MM.1S (cell line): ENCODE results near the gene TBC1D14.

Experiments
- DNase-seq: peaks from one replicate; pipeline ENCODE4 v3.0.0-alpha.2; 2015
- H2AFZ ChIP-seq: fragments of 300-600 bp; sonication (generic); 2 replicates; pipeline ENCODE4 v1.6.0; 2016; ENCODE audit warnings: antibody characterized with exemption, low read length
- H3F3A ChIP-seq: fragments of 300-600 bp; sonication (generic); 2 replicates; pipeline ENCODE4 v1.6.1; 2016; ENCODE audit warnings: mild to moderate bottlenecking, antibody characterized with exemption, low read length, moderate library complexity, mixed read lengths; ENCODE audit not compliant: insufficient read depth
- H3K27ac ChIP-seq: fragments of 300-600 bp; sonication (generic); 2 replicates; pipeline ENCODE4 v1.5.1; 2016; ENCODE audit warnings: mild to moderate bottlenecking, low read length
- H3K27me3 ChIP-seq: fragments of 300-600 bp; sonication (generic); replicated peaks from 2 replicates; pipeline ENCODE4 v1.6.0; 2016; ENCODE audit warnings: low read length; ENCODE audit not compliant: insufficient read depth
- H3K36me3 ChIP-seq: fragments of 300-600 bp; sonication (generic); replicated peaks from 2 replicates; pipeline ENCODE4 v1.6.1; 2016; ENCODE audit warnings: mild to moderate bottlenecking, low read length, mixed read lengths; ENCODE audit not compliant: insufficient read depth
- H3K4me1 ChIP-seq: fragments of 300-600 bp; sonication (generic); 2 replicates; pipeline ENCODE4 v1.6.1; 2016; ENCODE audit warnings: low read length, mixed read lengths
- H3K4me2 ChIP-seq: fragments of 300-600 bp; sonication (generic); 2 replicates; pipeline ENCODE4 v1.6.0; 2016; ENCODE audit warnings: low read depth, low read length
- H3K4me3 ChIP-seq: fragments of 300-600 bp; sonication (generic); 2 replicates; pipeline ENCODE4 v1.5.1; 2016; ENCODE audit warnings: low read length, mixed read lengths
- H3K79me2 ChIP-seq: fragments of 300-600 bp; sonication (generic); 2 replicates; pipeline ENCODE4 v1.6.1; 2016; ENCODE audit warnings: mixed run types, low read length, mixed read lengths
- H3K9ac ChIP-seq: fragments of 300-600 bp; sonication (generic); 2 replicates; pipeline ENCODE4 v1.6.1; 2016; ENCODE audit warnings: low read length, mixed read lengths
- H3K9me2 ChIP-seq: fragments of 300-600 bp; sonication (generic); replicated peaks from 2 replicates; pipeline ENCODE4 v1.6.1; 2016; ENCODE audit warnings: mild to moderate bottlenecking, low read length, mixed read lengths; ENCODE audit not compliant: insufficient read depth
- H3K9me3 ChIP-seq: fragments of 300-600 bp; sonication (generic); replicated peaks from 2 replicates; pipeline ENCODE4 v1.6.1; 2016; ENCODE audit warnings: mild to moderate bottlenecking, low read length, mixed read lengths; ENCODE audit not compliant: insufficient read depth
- H4K20me1 ChIP-seq: fragments of 300-600 bp; sonication (generic); 2 replicates; pipeline ENCODE4 v1.6.1; 2016; ENCODE audit warnings: mild to moderate bottlenecking, low read length, moderate library complexity, mixed read lengths; ENCODE audit not compliant: insufficient read depth
- EZH2 ChIP-seq: fragments of 300-600 bp; sonication (generic); optimal IDR thresholded peaks from 2 replicates; pipeline ENCODE3; 2017; ENCODE audit warnings: low read depth, mild to moderate bottlenecking, antibody characterized with exemption, low read length, mixed read lengths
- EZH2phosphoT487 ChIP-seq: fragments of 300-600 bp; sonication (generic); IDR thresholded peaks from 2 replicates; pipeline ENCODE4 v1.6.1; 2018; ENCODE audit warnings: antibody characterized with exemption, low read length
- TF ChIP-seq, protein P1 (sequence below): fragments of 300-600 bp; sonication (generic); IDR thresholded peaks from 2 replicates; pipeline ENCODE4 v1.5.1; 2016; ENCODE audit warnings: antibody characterized with exemption, low read length, mixed read lengths

Gene TBC1D14

GRCh38 chr4:7007142-7007907, 97.7 kb downstream of the TBC1D14 start:
- Histone ChIP-seq H3K27ac (peak overlapping the region; percentile 61; the same call in 1 of the 2 replicates), H3K9ac (0 out of 2 replicates have a peak overlapping the region, but pooled peaks have one; percentile 19), H3K27me3 (no peaks in the 10 kb centered on the region), H3K4me1 (peaks cover 14% of the 10 kb centered on the region), H3K4me3 (no peak overlapping the region), H4K20me1 (no peaks in the 10 kb centered on the region; the same call in 1 of the 2 replicates), H3K79me2 (peaks cover 67% of the 10 kb centered on the region), H3K9me3 (no peaks in the 10 kb centered on the region), H3K4me2 (peak overlapping the region; percentile 47), H3K36me3 (peaks cover 19% of the 10 kb centered on the region), H3K9me2 (no peaks in the 10 kb centered on the region), H3F3A (peaks cover 8% of the 10 kb centered on the region; the same call in 1 of the 2 replicates), H2AFZ (no peak overlapping the region)
- no peak for DNase-seq
- no peak for TF ChIP-seq EZH2
- TF ChIP-seq EZH2phosphoT487, result no peak

DNA sequence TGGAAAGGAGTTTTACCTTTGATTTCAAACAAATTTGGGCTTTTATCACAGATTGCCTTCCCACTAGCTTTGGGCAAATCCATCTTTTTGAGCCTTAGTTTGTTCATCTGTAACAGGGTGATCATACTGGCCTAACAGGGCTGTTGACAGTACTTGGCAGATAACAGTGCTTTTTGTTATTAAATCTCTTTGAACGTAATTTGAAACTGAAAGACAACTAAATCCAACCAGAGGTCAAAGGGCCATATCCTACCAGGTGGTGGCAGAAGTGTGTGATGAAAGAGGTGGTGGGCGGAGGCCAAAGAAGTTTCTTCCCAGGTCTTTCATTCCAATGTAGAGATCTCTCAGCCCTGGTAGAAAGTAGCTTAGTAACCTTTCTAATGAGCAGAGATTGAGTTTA, 98.3 kb downstream of the TBC1D14 start:
- Histone ChIP-seq H3K4me2 (peak overlapping the region; percentile 47), H3K9ac (0 out of 2 replicates have a peak overlapping the region, but pooled peaks have one; percentile 19), H4K20me1 (no peaks in the 10 kb centered on the region), H3K9me3 (no peaks in the 10 kb centered on the region), H2AFZ (no peak overlapping the region), H3K4me1 (peaks cover 14% of the 10 kb centered on the region), H3K36me3 (peaks cover 22% of the 10 kb centered on the region; the same call in 1 of the 2 replicates), H3K27me3 (no peaks in the 10 kb centered on the region), H3K27ac (peak overlapping the region; percentile 61; the same call in 1 of the 2 replicates), H3K9me2 (no peaks in the 10 kb centered on the region), H3K79me2 (peaks cover 62% of the 10 kb centered on the region), H3F3A (peaks cover 8% of the 10 kb centered on the region; the same call in 1 of the 2 replicates), H3K4me3 (no peak overlapping the region)
- no peak for TF ChIP-seq EZH2phosphoT487
- TF ChIP-seq EZH2, result no peak
- peak; percentile 55 for DNase-seq

DNA sequence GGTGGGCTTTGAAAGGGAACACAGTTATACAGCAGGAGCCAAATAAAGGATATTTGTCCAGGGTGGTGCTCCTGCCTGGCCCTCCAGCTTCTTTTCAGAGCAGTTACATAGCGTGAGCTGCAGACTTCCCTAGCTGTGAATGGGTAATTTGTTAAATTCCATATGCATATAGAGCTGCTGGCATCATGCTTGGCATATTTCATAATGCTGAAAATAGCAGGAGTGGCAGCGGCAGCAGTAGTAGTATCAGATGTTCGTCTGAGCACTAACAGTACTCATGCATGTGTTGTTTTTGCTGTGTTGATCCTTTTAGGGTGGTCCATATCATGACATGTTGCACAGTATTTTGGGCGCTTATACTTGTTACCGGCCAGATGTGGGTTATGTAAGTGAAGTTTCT, 99.9 kb downstream of the TBC1D14 start:
- no peak overlapping the region for H3K4me2 ChIP-seq
- no peak overlapping the region for H3K9ac ChIP-seq
- H3K79me2 ChIP-seq, result peaks cover 54% of the 10 kb centered on the region
- H3K4me3 ChIP-seq, result no peak overlapping the region
- H3K27me3 ChIP-seq, result no peaks in the 10 kb centered on the region
- peaks cover 8% of the 10 kb centered on the region; the same call in 1 of the 2 replicates for H3F3A ChIP-seq
- peaks cover 27% of the 10 kb centered on the region for H3K36me3 ChIP-seq
- no peaks in the 10 kb centered on the region for H3K9me2 ChIP-seq
- peaks cover 24% of the 10 kb centered on the region for H3K4me1 ChIP-seq
- no peak overlapping the region for H2AFZ ChIP-seq
- TF ChIP-seq EZH2, result no peak
- H3K27ac ChIP-seq, result no peak overlapping the region
- H4K20me1 ChIP-seq, result no peaks in the 10 kb centered on the region
- no peaks in the 10 kb centered on the region for H3K9me3 ChIP-seq
- no peak for DNase-seq

- no peak for TF ChIP-seq EZH2phosphoT487
- TF ChIP-seq EZH2, result no peak
- TF ChIP-seq, protein P1, sequence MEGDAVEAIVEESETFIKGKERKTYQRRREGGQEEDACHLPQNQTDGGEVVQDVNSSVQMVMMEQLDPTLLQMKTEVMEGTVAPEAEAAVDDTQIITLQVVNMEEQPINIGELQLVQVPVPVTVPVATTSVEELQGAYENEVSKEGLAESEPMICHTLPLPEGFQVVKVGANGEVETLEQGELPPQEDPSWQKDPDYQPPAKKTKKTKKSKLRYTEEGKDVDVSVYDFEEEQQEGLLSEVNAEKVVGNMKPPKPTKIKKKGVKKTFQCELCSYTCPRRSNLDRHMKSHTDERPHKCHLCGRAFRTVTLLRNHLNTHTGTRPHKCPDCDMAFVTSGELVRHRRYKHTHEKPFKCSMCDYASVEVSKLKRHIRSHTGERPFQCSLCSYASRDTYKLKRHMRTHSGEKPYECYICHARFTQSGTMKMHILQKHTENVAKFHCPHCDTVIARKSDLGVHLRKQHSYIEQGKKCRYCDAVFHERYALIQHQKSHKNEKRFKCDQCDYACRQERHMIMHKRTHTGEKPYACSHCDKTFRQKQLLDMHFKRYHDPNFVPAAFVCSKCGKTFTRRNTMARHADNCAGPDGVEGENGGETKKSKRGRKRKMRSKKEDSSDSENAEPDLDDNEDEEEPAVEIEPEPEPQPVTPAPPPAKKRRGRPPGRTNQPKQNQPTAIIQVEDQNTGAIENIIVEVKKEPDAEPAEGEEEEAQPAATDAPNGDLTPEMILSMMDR, result no peak
- Histone ChIP-seq H3K27me3 (no peaks in the 10 kb centered on the region), H3K4me2 (no peak overlapping the region), H4K20me1 (no peaks in the 10 kb centered on the region), H2AFZ (no peak overlapping the region), H3K4me1 (peaks cover 11% of the 10 kb centered on the region), H3K4me3 (no peak overlapping the region), H3K27ac (peak overlapping the region; percentile 15; the same call in 1 of the 2 replicates), H3K79me2 (peaks cover 66% of the 10 kb centered on the region), H3K9ac (no peak overlapping the region), H3K36me3 (peaks cover 32% of the 10 kb centered on the region), H3K9me3 (no peaks in the 10 kb centered on the region), H3K9me2 (no peaks in the 10 kb centered on the region), H3F3A (no peaks in the 10 kb centered on the region)
- DNase-seq, result no peak
Measured at GRCh38 chr4:7013175-7013574, 103.5 kb downstream of the TBC1D14 start.
